HS-5 (cell line): ENCODE data around the gene TTL.
"Not testable (repeated sequence)": the region's sequence is repeated elsewhere in the genome, so short reads cannot be mapped to it uniquely, and the experiment has no call there.

Experiments used
- DNase-seq: peaks from one replicate; pipeline ENCODE4 v3.0.0-alpha.2; 2012; ENCODE audit warnings: low read depth

Gene TTL

DNA sequence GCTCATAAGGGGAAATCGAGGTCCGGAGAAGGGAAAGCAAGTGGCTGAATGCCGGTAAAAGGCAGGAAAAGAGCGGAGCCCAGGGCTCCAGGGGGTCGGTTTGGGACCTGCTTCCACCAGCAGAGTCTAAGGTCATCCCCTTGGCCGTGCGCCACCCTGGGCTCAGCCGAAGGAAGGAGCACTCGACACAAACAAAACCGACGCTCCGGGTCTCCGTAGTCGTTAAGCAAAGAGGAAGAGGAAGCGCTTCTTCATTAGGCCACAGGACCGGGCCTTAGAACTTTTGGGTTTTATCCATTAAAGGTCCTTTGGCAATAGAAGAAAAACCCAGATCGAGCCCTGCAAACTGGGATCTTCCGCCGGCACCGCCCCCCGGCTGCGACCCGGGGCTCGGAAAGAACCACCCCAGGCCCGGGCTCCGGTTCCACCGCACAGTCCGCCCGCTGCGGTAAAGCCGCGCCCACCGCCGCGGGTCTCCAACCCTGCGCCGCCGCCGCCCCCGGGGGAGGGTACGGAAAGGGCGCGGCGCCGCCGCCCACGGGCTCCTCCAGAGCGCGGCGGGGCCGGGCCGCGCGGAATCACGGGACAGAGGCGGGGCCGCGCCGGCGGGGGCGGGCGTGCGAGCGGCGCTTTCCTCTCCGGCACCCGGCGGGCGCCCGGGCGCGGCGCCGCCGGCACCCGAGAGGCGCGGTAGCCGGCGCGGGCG, at the start of gene TTL:
Gene TTL, plus strand, starts transcription at position 629 of the 706 bp plus-strand sequence. CDS start 189 bp downstream, outside the sequence.
- no peak for DNase-seq

DNA sequence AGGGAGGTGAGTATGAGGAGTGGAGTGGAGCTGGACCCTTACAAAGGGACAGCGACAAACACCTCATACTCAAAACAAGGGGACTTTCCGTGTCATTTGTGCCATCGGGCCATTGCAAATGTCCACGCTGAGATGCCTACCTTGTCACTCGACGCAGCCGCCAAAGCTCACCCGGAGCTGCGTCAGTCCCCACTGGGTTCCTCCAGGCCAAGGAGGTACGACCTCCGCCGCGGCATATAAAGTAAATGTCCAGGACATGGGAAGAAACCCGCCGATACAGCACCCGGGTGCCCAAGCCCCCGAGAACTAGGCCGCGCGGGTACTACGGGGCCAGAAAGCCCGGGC, 49.6 kb upstream of the TTL start:
- DNase-seq = not testable (repeated sequence)

DNA sequence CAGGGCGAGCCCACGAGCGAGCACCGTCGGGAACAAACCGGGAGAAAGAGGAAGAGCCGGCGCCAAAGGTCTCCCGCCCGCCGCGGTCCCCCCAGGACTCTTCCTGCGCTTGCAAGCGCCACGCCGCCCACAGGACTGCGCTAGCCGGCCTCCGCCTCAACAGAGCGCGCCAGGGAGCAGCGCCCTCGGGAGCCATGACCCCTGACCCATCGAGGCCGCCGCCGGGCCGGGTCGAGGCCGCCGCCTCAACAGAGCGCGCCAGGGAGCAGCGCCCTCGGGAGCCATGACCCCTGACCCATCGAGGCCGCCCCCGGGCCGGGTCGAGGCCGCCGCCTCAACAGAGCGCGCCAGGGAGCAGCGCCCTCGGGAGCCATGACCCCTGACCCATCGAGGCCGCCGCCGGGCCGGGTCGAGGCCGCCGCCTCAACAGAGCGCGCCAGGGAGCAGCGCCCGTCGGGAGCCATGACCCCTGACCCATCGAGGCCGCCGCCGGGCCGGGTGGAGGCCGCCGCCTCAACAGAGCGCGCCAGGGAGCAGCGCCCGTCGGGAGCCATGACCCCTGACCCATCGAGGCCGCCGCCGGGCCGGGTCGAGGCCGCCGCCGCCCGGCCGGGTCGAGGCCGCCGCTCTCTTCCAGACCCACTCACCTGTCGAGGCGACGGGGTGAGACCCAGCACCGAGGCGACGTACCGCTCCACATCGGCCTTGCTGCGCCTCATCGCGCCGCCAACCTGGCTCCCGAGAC, 49.0 kb upstream of the TTL start:
- not testable (repeated sequence) for DNase-seq

DNA sequence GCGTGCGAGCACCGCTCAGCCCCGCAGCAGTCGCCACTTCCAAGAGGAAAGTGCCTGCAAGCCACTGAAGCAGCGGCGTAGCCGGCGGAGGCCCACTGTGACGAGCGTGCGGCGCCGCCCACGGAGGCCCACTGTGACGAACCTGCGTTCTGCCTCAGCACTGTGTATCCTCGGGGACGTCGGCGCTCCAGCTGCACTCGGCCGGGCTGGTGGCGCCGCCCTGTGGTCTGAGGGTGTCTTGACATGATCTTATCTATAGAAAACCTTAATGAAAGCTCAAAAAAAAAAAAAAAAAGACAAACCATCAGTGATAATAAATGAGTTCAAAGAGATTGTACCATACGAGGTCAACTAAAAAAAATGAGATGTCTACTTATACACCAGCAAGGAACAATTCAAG, 48.5 kb upstream of the TTL start, which contains the start of gene RGPD8:
Gene RGPD8, minus strand, starts transcription at position 166 of the 400 bp plus-strand sequence. CDS start 192 bp downstream, outside the sequence.
- peak; percentile 54 for DNase-seq

DNA sequence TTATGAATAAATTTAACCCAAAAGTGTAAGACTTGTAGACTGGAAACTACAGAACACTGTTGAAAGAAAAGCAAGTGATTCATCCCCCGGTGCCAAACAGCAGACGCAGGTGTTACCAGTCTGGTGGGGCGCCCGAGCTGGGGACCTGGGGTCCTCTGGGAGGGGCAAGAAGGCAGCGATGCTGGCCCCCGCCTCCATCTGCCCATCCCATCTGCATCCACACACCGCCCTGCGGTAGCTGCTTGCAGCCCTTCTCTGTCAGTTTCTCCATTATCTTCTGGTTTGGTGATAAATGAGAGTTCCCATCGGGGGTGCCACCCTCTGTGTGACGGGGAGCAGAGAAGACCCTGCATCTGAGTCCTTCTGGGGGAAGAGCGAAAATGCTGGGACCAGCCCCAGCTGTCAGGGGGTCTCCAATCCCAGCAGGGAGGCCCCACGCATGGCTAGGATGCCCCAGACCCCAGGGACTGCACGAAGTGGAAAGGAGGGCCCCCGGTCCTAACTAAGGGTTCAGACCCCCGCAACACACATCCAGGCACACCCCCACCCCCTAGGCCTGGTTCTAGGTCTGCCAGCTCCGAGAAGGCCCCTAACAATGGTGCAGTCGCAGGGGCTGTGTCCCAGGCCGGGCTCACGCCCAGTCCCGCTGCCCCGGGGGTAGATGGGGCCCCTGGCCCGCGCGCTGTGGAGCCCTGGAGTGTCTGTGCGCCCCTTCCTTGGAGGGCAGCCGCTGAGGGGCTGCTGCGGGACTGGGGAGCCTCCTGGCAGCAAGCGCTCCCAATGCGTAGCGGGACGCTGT, 47.8 kb upstream of the TTL start:
- DNase-seq = no peak

DNA sequence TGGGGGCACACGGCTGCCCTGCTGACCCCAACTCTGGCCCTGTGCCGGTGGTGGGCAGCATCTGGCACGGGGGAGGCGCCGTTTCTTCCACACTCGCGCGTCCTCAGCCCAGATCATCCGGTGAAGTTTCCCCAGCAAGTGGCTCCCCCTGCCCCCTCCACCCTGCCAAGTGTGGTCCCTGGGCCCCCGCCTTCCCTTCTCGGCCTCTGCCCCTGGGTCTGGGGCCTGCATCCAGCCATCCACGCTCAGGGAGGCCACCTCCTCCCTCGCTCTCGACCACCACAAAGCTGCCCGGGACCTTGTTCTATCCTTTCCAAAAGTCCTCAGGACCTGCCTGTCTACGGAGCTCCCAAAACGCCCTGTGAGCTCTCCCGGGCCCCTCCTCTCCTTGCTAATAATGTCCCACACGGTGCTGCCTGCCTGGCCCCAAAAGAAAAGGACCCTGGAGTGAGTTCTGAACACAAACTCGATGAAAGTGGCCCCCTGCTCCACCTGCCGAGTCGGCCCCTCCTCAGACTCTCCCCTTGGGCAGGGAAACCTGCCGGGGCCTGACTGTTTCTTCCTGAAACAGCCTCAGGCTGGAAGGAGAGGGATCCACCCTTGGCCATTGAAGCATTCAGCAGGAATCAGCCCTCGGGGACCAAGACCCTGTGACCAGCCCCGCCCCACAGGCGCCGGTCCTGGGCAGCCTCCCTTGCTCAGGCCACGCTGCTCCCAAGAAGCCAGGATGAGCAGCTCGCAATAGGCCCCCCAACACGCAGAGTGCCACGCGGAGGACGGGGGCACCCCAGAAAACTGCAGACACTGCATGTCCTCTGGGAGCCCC, 46.9 kb upstream of the TTL start:
- not testable (repeated sequence) for DNase-seq

DNA sequence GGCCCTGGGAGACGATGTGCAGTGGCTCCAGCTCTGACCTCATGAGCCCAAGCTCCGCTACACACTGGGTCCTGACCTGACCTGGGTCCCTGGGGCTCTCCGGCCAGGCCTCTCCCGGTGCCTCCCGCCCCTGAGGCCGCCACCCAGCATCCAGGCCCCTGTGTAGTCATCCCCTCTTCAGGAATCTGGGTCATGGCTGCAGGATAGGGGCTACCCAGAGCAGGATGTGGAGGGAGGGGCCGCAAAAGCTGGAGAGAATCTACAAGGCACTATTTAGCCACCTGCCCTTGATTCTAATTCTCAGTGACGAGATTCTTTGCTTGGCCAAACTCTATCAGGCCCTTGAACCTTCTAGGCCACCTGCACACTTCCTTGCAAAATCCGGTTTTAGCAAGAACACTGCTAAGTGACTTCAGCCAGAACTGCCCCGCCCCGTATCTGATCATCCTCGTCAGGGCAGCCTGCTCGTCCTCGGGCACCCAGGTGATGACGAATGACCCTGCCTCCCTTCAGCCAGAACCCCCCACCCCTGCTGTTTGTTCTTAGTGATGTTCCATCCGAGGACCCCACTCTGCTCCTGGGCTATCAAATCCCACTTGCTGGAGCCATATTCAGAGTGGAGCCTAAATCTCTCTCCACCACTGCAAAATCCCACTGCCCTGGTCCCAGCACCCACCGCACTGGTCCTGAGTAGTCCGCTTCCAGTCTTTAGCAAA, 46.1 kb upstream of the TTL start:
- DNase-seq = not testable (repeated sequence)

DNA sequence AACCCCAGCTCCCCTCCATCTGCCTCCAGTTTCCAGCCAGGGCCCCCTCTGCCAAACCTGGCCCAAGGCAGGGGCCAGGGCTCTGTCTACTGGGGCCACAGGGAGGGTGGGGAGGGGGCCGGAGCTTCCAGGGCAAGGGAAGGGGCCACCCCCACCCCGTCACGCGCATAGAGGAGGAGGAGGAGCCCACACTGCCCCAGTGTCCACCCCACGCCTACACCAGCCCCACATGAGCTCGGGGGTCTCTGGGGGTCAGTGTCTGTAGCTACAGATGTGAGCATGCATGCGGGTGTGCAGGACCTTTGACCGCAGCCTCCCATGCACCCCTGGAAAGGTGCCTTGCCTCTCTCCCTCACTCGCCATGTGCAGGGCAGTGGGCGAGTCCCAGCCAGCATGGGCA, 45.0 kb upstream of the TTL start:
- not testable (repeated sequence) for DNase-seq

DNA sequence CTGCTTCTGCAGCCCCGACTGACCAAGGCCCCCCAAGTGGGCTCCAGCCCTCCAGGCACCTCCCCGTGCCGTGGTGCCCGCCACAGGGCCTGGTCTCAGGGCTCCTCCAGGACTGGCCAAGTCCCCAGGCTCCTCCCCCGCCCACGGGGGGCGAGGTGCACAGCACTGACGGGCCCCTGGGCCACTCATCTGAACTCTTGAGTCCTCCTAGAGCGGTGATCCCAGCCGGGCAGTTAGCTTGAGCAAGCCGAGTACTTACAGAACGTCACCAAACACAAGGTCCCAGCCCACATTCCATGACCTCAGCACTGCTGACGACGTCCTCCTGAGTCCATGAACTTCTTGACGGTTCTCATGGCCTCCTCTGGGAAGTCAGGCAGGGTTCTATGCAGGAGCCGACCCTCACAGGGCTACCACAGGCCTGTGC, 44.5 kb upstream of the TTL start:
- DNase-seq = not testable (repeated sequence)

DNA sequence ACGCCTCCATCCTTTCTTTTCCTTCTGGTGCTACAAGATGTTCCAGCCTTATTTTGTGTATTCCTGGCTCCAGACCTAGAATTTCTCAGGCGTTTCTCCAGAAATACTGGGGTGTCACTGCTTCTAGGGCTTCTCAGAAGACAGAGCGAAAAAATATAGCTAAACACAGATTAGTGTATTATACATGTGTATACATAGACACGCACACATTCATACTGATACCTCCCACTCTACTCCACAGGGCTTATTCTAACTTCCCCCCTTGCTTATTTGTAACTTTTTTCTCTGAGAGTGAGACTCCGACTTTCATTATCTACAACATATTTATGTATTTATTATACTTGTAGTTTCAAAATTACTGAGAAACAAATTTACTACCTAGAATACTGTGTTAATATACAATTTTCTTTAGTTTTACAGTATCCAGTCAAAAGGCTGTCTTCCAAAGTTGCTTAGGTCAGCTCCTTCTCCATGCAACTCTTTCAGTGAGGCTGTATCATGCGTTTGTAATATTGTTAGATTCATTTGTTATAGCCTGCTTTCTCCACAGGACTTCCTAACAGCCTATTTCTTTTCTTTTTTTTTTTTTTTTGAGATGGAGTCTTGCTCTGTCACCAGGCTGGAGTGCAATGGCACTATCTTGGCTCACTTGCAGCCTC, 43.2 kb upstream of the TTL start:
- DNase-seq = not testable (repeated sequence)

DNA sequence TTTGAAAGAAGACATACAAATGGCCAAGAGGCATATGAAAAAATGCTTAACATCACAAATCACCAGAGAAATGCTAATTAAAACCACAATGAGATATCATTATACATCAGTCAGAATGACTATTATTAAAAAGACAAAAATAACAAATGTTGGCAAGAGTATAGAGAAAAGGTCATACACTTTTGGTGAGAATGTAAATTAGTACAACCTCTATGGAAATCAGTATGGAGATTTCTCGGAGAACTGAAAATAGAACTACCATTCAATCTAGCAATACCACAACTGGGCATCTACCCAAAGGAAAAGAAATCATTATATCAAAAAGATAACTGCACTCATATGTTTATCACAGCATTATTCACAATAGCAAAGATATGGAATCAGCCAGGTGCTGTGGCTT, 37.7 kb upstream of the TTL start:
- not testable (repeated sequence) for DNase-seq

DNA sequence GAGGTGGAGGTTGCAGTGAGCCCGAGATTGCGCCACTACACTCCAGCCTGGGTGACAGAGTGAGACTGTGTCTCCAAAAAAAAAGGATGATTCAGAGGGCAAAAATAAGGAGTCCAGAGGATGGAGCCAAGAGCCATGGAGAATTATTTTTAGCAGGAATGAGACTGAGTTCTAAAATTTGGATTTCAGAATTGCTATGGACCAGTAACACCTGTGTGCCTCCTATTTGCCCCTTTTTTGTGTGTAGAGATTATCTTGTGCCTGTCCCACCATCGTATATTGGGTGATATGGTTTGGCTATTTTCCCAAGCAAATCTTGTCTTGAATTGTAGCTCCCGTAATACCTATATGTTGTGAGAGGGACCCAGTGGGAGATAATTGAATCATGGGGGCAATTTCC, 32.1 kb upstream of the TTL start:
- no peak for DNase-seq

DNA sequence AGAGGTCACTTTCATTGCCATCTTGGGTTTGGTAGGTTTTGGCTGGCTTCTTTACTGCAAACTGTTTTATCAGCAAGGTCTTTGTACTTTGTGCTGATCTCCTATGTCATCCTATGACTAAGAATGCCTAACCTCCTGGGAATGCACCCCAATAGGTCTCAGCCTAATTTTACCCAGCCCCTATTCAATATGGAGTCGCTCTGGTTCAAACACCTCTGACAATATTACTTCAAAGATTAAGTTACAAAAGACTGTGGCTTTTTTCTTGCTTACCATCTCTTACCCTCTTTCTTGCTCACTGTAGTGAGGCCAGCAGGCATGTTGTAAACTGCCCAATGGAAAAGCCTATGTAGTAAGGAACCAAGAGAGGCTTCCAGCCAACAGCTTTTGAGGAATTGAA, 30.6 kb upstream of the TTL start:
- no peak for DNase-seq

DNA sequence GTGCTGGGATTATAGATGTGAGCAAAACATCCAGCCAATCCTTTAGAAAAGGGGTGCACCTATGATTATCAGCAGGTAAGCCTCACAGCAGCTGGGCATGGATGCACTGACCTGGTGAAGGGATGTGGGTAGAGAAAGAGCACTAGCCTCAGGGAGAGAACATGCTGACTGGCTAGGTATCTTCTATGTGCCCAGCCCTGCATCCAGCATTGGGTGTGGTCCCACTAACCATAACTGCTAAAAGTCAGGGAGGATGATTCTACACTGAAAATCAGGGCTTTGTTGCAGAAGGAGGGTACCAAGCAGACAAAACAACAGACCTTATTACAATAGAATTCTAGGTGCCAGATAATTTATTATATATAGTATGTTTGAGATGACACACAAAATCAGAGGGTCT, 27.4 kb upstream of the TTL start:
- DNase-seq = no peak

DNA sequence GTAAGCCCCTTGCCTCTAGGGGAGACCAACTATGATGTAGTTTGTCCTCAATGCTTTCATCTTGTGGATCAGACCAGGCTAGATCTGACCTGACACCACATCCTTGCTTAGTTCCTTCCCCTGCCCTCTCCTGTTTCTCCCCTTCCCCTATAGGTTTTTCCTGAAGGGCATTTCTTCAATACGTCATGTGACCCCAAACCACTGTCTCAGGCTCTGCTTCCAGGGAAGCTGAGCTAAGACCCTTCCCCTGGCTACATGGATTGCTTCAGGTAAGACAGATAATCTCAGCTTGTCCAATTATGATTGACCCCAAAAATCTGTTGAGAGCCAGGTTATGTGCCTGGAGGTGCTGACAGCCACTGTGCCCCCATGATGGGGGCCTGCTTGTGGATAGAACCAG, 22.6 kb upstream of the TTL start:
- DNase-seq = no peak

DNA sequence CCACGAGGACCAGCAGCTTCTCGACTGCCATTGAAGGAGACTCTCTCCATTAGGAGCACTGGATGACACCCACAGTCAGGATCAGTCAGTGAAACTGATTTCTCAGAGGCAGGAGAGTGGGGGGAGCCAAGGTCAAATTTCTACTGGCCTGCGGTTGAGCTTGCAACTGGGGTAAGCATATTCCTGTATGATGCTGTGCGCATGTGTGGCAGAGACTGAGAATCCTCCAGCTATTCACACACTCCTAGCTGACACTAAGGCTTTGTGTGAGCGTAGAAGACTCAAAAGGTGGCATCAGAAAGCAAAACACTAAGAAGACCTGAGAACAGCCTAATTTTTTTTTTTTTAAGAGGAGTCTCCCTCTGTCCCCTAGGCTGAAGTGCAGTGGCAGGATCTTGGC, 19.8 kb upstream of the TTL start:
- DNase-seq = no peak

DNA sequence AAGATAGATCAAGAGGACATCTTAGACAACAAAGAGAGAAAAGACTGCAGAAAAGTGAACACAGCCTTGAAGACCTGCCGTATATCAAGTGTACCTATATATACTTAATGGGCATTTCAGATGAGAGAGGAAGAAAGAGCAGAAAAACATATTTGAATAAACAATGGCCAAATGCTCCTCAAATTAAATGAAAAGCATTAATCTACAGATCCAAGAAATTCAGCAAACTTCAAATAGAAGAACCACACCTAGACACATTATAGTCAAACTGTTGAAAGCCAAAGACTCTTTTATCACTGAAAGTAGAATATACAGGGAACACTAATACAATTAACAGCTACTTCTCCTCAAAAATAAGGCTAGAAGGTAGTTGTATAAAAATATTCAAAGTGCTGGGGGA, 18.7 kb upstream of the TTL start:
- no peak for DNase-seq

DNA sequence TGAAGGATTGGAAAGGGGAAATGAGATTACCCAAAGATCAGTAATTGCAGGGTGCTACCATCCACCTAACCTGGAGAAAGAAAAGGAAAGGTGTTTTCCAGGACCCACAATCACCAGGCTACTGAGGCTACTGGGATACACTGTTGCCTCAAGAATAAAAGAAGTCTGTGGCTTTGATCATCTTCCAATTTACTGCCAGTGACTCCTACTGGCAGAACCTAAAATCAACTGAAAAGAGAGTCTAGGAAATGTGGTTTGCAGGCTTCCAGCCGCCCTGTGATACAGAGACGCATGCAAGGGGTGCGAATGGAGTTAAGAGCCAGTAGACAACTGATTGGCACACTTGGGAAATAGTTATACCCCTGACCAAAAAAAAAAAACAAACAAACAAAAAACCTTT, 16.6 kb upstream of the TTL start:
- DNase-seq = no peak

DNA sequence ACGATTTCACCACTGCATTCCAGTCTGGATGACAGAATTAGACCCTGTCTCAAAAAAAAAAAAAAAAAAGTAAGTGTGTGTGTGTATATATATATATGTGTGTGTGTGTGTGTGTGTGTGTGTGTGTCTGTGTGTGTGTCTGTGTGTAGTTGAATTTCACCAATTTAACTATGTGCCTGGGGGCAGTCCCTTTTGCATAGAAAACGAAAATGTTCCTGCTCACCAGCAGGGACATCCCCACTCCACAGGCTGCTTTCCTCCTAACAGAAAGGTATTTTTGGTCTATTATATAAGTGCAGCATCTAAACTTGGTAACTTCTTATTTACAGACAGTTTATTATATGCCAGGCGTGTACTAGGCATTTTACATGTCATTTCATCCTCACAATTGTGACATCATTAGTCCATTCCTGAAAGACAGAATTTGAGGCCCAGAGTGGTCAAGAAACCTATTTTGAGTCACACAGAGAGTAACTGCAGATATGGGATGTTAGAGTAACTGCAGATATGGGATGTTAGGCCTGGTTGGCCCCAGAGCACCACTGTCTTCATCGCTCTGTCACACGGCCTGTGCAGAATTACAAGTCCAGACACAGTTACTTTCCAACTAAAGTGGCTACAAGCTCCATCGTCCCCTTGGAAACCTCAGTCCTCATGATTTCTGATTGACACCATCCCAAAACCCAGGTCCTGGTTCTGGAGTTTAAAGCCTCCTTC, 9.3 kb upstream of the TTL start:
- DNase-seq = no peak
